ENCODE measurements around the gene AGAP1. TPM values are rescaled to one million over a fixed set of nuclear protein-coding genes. Genes with fewer than 3 reads are reported as not detected.

AGAP1 gene
- polyA plus RNA-seq, 1 experiment, result 12.4 TPM

- Histone ChIP-seq H3K27me3 (ENCODE audit: control insufficient read depth, insufficient read depth, low read length) (no peaks in the 10 kb centered on the region), H3K4me3 (ENCODE audit: low read depth, low read length) (no peak overlapping the region), H3K27ac (ENCODE audit: low read depth, low read length) (no peak overlapping the region), H3K9me3 (ENCODE audit: control insufficient read depth, insufficient read depth, low read length) (no peaks in the 10 kb centered on the region; the same call in none of the 2 replicates)
- no peak for DNase-seq (ENCODE audit: low read depth, low spot score)
- ChIA-PET POLR2A (no interaction called here), CTCF (interaction anchor here (1.4 to 1.7 kb wide), 2 partner anchors 63 to 213 kb away, joined by 5 read pairs; no protein-coding TSS in a partner anchor)
- no peak for TF ChIP-seq CTCF (IDR thresholded peaks at IDR 0.05; ENCODE audit: low read depth, low read length)
Observed at GRCh38 chr2:235533198-235533597, 39.4 kb downstream of the AGAP1 start.

GRCh38 chr2:235533616-235534385, 40.0 kb downstream of the AGAP1 start:
- H3K27ac ChIP-seq (ENCODE audit: low read depth, low read length), result no peak overlapping the region
- ChIA-PET POLR2A (no interaction called here), CTCF (interaction anchor here (1.4 to 1.7 kb wide), 2 partner anchors 62 to 212 kb away, joined by 5 read pairs; no protein-coding TSS in a partner anchor)
- TF ChIP-seq CTCF (IDR thresholded peaks at IDR 0.05; ENCODE audit: low read depth, low read length), result no peak
- no peaks in the 10 kb centered on the region for H3K27me3 ChIP-seq (ENCODE audit: control insufficient read depth, insufficient read depth, low read length)
- DNase-seq (ENCODE audit: low read depth, low spot score), result no peak
- no peaks in the 10 kb centered on the region; the same call in none of the 2 replicates for H3K9me3 ChIP-seq (ENCODE audit: control insufficient read depth, insufficient read depth, low read length)
- no peak overlapping the region for H3K4me3 ChIP-seq (ENCODE audit: low read depth, low read length)

- ChIA-PET POLR2A (no interaction called here), CTCF (no interaction called here)
- TF ChIP-seq CTCF (IDR thresholded peaks at IDR 0.05; ENCODE audit: low read depth, low read length), result no peak
Observed at GRCh38 chr2:235534678-235535422, 41.0 kb downstream of the AGAP1 start.

GRCh38 chr2:235535423-235536130, 41.7 kb downstream of the AGAP1 start:
- Histone ChIP-seq H3K27ac (ENCODE audit: low read depth, low read length) (no peak overlapping the region), H3K9me3 (ENCODE audit: control insufficient read depth, insufficient read depth, low read length) (no peaks in the 10 kb centered on the region; the same call in 1 of the 2 replicates), H3K27me3 (ENCODE audit: control insufficient read depth, insufficient read depth, low read length) (no peaks in the 10 kb centered on the region), H3K4me3 (ENCODE audit: low read depth, low read length) (no peak overlapping the region)
- POLR2A ChIA-PET, result no interaction called here
- no peak for TF ChIP-seq CTCF (IDR thresholded peaks at IDR 0.05; ENCODE audit: low read depth, low read length)
- CTCF ChIA-PET, result no interaction called here
- no peak for DNase-seq (ENCODE audit: low read depth, low spot score)

More at GRCh38 chr2:235534678-235535422, 41.0 kb downstream of the AGAP1 start:
- no peaks in the 10 kb centered on the region; the same call in none of the 2 replicates for H3K9me3 ChIP-seq (ENCODE audit: control insufficient read depth, insufficient read depth, low read length)
- no peaks in the 10 kb centered on the region for H3K27me3 ChIP-seq (ENCODE audit: control insufficient read depth, insufficient read depth, low read length)
- no peak overlapping the region for H3K27ac ChIP-seq (ENCODE audit: low read depth, low read length)
- DNase-seq (ENCODE audit: low read depth, low spot score), result no peak
- no peak overlapping the region for H3K4me3 ChIP-seq (ENCODE audit: low read depth, low read length)

Measured in AG04450 (cell line).